GM23338 (cell line): ENCODE measurements around the gene NXPE3. TPM values are rescaled to one million over a fixed set of nuclear protein-coding genes. Genes with fewer than 3 reads are reported as not detected.

Source experiments
- ATAC-seq: fragments of 200-7000 bp; cut with Tn5 transposase; 3 replicates; pipeline ENCODE4 v1.9.1; 2020
- DNase-seq: peaks from one replicate; pipeline ENCODE4 v3.0.0-alpha.2; 2015; ENCODE audit warnings: low spot score
- H2AFZ ChIP-seq: fragments of 200-600 bp; sonication (generic); 2 replicates; pipeline ENCODE4 v1.8.0; 2016; ENCODE audit warnings: antibody characterized with exemption, mild to moderate bottlenecking, moderate library complexity
- H3F3A ChIP-seq: fragments of 200-600 bp; sonication (generic); replicated peaks from 2 replicates; pipeline ENCODE4 v1.8.0; 2017; ENCODE audit warnings: antibody characterized with exemption, mixed run types, low read depth
- H3K27ac ChIP-seq: fragments of 200-600 bp; sonication (generic); 2 replicates; pipeline ENCODE4 v1.6.1; 2016; ENCODE audit warnings: low read depth
- H3K27me3 ChIP-seq: fragments of 200-600 bp; sonication (generic); 2 replicates; pipeline ENCODE4 v1.8.0; 2016; ENCODE audit warnings: mild to moderate bottlenecking, mixed run types, moderate library complexity; ENCODE audit not compliant: insufficient read depth
- H3K36me3 ChIP-seq: fragments of 200-600 bp; sonication (generic); 2 replicates; pipeline ENCODE4 v1.8.0; 2016; ENCODE audit warnings: mild to moderate bottlenecking; ENCODE audit not compliant: insufficient read depth
- H3K4me1 ChIP-seq: fragments of 200-600 bp; sonication (generic); 2 replicates; pipeline ENCODE4 v1.8.0; 2016; ENCODE audit warnings: mild to moderate bottlenecking, moderate library complexity; ENCODE audit not compliant: insufficient read depth
- H3K4me2 ChIP-seq: fragments of 200-600 bp; sonication (generic); 2 replicates; pipeline ENCODE4 v1.7.1; 2017; ENCODE audit warnings: mixed run types
- H3K4me3 ChIP-seq: fragments of 200-600 bp; sonication (generic); 2 replicates; pipeline ENCODE4 v1.6.1; 2016; ENCODE audit warnings: mixed run types
- H3K79me2 ChIP-seq: fragments of 200-600 bp; sonication (generic); replicated peaks from 2 replicates; pipeline ENCODE4 v1.8.0; 2017; ENCODE audit warnings: mild to moderate bottlenecking; ENCODE audit not compliant: insufficient read depth
- H3K9me2 ChIP-seq: fragments of 200-600 bp; sonication (generic); 2 replicates; pipeline ENCODE4 v1.8.0; 2017; ENCODE audit not compliant: insufficient read depth
- H4K20me1 ChIP-seq: fragments of 200-600 bp; sonication (generic); replicated peaks from 2 replicates; pipeline ENCODE4 v1.8.0; 2017; ENCODE audit warnings: mild to moderate bottlenecking; ENCODE audit not compliant: insufficient read depth
- H3K27ac Mint-ChIP-seq: 2 replicates; pipeline ENCODE4 v1.8.0; 2020; ENCODE audit warnings: inconsistent platforms, mild to moderate bottlenecking, moderate library complexity, mixed read lengths
- H3K27me3 Mint-ChIP-seq: 3 replicates; pipeline ENCODE4 v1.8.0; 2022; ENCODE audit warnings: low read depth, mild to moderate bottlenecking, moderate library complexity, mixed read lengths, inconsistent platforms; ENCODE audit not compliant: insufficient read depth, poor library complexity
- H3K36me3 Mint-ChIP-seq: 3 replicates; pipeline ENCODE4 v1.8.0; 2021; ENCODE audit warnings: low read depth, mild to moderate bottlenecking, inconsistent platforms, moderate library complexity, mixed read lengths
- H3K4me1 Mint-ChIP-seq: 3 replicates; pipeline ENCODE4 v1.8.0; 2020; ENCODE audit warnings: mild to moderate bottlenecking, inconsistent platforms, mixed read lengths
- H3K4me3 Mint-ChIP-seq: 3 replicates; pipeline ENCODE4 v1.8.0; 2021; ENCODE audit warnings: moderate library complexity, mild to moderate bottlenecking, inconsistent platforms, mixed read lengths
- H3K9me3 Mint-ChIP-seq: 3 replicates; pipeline ENCODE4 v1.8.0; 2020; ENCODE audit warnings: moderate library complexity, mild to moderate bottlenecking, inconsistent platforms, mixed read lengths
- CREB1 ChIP-seq: fragments of 250-450 bp; sonication (Bioruptor Pico); IDR thresholded peaks from 2 replicates; pipeline ENCODE4 v1.5.0; 2020; ENCODE audit warnings: low read depth, mild to moderate bottlenecking, moderate library complexity
- CTCF ChIP-seq, 2 experiments: fragments of 200-600 bp in 1 of 2; sonication (generic) in 1 of 2; conservative IDR thresholded peaks; 2 replicates each; pipeline versions ENCODE4 v1.5.1 to v1.6.1; 2016 to 2017; ENCODE audit warnings: antibody characterized with exemption in 2 of 2, low read depth in 2 of 2, mild to moderate bottlenecking in 2 of 2, moderate library complexity in 1 of 2
- ETS1 ChIP-seq: IDR thresholded peaks from 2 replicates; pipeline ENCODE4 v1.6.1; 2016; ENCODE audit warnings: antibody characterized with exemption
- NANOG ChIP-seq: IDR thresholded peaks from 2 replicates; pipeline ENCODE4 v1.6.1; 2016; ENCODE audit warnings: antibody characterized with exemption, borderline replicate concordance
- POLR2AphosphoS5 ChIP-seq: IDR thresholded peaks from 2 replicates; pipeline ENCODE4 v1.6.1; 2016; ENCODE audit warnings: antibody characterized with exemption, low read depth
- ZNF331 ChIP-seq: fragments of 250-450 bp; sonication (Bioruptor Pico); IDR thresholded peaks from 2 replicates; pipeline ENCODE4 v1.5.0; 2020; ENCODE audit warnings: low read depth, mild to moderate bottlenecking, moderate library complexity
- polyA plus RNA-seq: library from polyadenylated mRNA; unstranded; fragments of >200 nt; fragmentation: Nextera tagmentation; extraction: Ambion mirVana; gene quantifications from 2 replicates; pipeline ENCODE4 v1.2.1, GENCODE V29; 2016
- total RNA-seq: library from RNA; depleted of rRNA; stranded (reverse); fragments of >200 nt; shearing (Covaris generic); gene quantifications from 2 replicates; pipeline ENCODE4 v1.2.3, GENCODE V29; 2014
- TF ChIP-seq, protein P1 (sequence below): fragments of 250-450 bp; sonication (Bioruptor Pico); IDR thresholded peaks from 2 replicates; pipeline ENCODE4 v1.5.0; 2020; ENCODE audit warnings: mild to moderate bottlenecking, moderate library complexity
- TF ChIP-seq, protein P2 (sequence below): IDR thresholded peaks from one replicate; pipeline ENCODE4 v1.6.1; 2018; ENCODE audit warnings: antibody characterized with exemption; ENCODE audit not compliant: unreplicated experiment

NXPE3 gene
- total and polyA plus RNA-seq, 2 experiments from 2014 or later, result 13.3 to 20.8 TPM

DNA sequence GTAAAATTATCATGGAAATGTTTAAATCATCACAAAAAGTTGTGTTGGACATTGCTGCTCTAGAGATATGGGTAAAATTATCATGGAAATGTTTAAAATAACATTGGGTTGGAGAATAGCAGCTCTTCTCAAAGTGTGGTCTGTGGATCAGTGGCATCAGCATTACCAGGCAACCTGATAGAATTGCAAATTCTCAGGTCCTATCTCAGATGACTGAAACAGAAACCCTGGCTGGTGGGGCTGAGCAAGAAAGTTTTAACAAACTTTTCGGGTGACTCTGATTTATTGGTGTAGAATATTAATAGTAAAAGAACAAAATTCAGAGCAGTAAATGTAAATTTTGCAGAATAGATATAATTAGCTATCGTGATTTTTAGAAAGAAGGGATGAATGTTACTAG lies 28.9 kb downstream of the NXPE3 start:
- Histone ChIP-seq H3K4me3 (no peak overlapping the region), H3F3A (no peaks in the 10 kb centered on the region), H3K79me2 (no peaks in the 10 kb centered on the region), H4K20me1 (no peaks in the 10 kb centered on the region; the same call in 1 of the 2 replicates), H3K9me2 (no peaks in the 10 kb centered on the region), H3K4me2 (no peak overlapping the region), H3K27ac (no peak overlapping the region), H2AFZ (no peak overlapping the region), H3K27me3 (no peaks in the 10 kb centered on the region), H3K4me1 (no peaks in the 10 kb centered on the region), H3K36me3 (peaks cover 5% of the 10 kb centered on the region; the same call in 1 of the 2 replicates)
- TF ChIP-seq POLR2AphosphoS5, result no peak
- TF ChIP-seq, protein P1, sequence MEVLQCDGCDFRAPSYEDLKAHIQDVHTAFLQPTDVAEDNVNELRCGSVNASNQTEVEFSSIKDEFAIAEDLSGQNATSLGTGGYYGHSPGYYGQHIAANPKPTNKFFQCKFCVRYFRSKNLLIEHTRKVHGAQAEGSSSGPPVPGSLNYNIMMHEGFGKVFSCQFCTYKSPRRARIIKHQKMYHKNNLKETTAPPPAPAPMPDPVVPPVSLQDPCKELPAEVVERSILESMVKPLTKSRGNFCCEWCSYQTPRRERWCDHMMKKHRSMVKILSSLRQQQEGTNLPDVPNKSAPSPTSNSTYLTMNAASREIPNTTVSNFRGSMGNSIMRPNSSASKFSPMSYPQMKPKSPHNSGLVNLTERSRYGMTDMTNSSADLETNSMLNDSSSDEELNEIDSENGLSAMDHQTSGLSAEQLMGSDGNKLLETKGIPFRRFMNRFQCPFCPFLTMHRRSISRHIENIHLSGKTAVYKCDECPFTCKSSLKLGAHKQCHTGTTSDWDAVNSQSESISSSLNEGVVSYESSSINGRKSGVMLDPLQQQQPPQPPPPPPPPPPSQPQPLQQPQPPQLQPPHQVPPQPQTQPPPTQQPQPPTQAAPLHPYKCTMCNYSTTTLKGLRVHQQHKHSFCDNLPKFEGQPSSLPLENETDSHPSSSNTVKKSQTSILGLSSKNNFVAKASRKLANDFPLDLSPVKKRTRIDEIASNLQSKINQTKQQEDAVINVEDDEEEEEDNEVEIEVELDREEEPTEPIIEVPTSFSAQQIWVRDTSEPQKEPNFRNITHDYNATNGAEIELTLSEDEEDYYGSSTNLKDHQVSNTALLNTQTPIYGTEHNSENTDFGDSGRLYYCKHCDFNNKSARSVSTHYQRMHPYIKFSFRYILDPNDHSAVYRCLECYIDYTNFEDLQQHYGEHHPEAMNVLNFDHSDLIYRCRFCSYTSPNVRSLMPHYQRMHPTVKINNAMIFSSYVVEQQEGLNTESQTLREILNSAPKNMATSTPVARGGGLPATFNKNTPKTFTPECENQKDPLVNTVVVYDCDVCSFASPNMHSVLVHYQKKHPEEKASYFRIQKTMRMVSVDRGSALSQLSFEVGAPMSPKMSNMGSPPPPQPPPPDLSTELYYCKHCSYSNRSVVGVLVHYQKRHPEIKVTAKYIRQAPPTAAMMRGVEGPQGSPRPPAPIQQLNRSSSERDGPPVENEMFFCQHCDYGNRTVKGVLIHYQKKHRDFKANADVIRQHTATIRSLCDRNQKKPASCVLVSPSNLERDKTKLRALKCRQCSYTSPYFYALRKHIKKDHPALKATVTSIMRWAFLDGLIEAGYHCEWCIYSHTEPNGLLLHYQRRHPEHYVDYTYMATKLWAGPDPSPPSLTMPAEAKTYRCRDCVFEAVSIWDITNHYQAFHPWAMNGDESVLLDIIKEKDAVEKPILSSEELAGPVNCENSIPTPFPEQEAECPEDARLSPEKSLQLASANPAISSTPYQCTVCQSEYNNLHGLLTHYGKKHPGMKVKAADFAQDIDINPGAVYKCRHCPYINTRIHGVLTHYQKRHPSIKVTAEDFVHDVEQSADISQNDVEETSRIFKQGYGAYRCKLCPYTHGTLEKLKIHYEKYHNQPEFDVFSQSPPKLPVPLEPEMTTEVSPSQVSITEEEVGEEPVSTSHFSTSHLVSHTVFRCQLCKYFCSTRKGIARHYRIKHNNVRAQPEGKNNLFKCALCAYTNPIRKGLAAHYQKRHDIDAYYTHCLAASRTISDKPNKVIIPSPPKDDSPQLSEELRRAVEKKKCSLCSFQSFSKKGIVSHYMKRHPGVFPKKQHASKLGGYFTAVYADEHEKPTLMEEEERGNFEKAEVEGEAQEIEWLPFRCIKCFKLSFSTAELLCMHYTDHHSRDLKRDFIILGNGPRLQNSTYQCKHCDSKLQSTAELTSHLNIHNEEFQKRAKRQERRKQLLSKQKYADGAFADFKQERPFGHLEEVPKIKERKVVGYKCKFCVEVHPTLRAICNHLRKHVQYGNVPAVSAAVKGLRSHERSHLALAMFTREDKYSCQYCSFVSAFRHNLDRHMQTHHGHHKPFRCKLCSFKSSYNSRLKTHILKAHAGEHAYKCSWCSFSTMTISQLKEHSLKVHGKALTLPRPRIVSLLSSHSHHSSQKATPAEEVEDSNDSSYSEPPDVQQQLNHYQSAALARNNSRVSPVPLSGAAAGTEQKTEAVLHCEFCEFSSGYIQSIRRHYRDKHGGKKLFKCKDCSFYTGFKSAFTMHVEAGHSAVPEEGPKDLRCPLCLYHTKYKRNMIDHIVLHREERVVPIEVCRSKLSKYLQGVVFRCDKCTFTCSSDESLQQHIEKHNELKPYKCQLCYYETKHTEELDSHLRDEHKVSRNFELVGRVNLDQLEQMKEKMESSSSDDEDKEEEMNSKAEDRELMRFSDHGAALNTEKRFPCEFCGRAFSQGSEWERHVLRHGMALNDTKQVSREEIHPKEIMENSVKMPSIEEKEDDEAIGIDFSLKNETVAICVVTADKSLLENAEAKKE (CRISPR knock-in tag), result no peak
- TF ChIP-seq CREB1 (CRISPR knock-in tag), result no peak
- no peak for TF ChIP-seq ETS1
- TF ChIP-seq CTCF (conservative IDR thresholded peaks at IDR 0.05; ENCODE audit: low read depth in 2 of 2), result no peak
- no peak for TF ChIP-seq ZNF331 (CRISPR knock-in tag)
- TF ChIP-seq NANOG, result no peak
- TF ChIP-seq, protein P2, sequence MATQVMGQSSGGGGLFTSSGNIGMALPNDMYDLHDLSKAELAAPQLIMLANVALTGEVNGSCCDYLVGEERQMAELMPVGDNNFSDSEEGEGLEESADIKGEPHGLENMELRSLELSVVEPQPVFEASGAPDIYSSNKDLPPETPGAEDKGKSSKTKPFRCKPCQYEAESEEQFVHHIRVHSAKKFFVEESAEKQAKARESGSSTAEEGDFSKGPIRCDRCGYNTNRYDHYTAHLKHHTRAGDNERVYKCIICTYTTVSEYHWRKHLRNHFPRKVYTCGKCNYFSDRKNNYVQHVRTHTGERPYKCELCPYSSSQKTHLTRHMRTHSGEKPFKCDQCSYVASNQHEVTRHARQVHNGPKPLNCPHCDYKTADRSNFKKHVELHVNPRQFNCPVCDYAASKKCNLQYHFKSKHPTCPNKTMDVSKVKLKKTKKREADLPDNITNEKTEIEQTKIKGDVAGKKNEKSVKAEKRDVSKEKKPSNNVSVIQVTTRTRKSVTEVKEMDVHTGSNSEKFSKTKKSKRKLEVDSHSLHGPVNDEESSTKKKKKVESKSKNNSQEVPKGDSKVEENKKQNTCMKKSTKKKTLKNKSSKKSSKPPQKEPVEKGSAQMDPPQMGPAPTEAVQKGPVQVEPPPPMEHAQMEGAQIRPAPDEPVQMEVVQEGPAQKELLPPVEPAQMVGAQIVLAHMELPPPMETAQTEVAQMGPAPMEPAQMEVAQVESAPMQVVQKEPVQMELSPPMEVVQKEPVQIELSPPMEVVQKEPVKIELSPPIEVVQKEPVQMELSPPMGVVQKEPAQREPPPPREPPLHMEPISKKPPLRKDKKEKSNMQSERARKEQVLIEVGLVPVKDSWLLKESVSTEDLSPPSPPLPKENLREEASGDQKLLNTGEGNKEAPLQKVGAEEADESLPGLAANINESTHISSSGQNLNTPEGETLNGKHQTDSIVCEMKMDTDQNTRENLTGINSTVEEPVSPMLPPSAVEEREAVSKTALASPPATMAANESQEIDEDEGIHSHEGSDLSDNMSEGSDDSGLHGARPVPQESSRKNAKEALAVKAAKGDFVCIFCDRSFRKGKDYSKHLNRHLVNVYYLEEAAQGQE, result no peak
- Mint-ChIP-seq H3K27me3 (no peaks in the 10 kb centered on the region), H3K4me1 (peaks cover 8% of the 10 kb centered on the region; the same call in 1 of the 3 replicates), H3K4me3 (no peak overlapping the region), H3K27ac (no peak overlapping the region), H3K36me3 (peaks cover 18% of the 10 kb centered on the region; the same call in 2 of the 3 replicates), H3K9me3 (no peaks in the 10 kb centered on the region)
- DNase-seq (no peak), ATAC-seq (no peak)
